A673 (cell line): ENCODE measurements around the gene SLC7A10.

ENCODE experiments used
- EZH2 ChIP-seq: fragments of 200-600 bp; sonication (generic); IDR thresholded peaks from 2 replicates; pipeline ENCODE4 v1.6.1; 2017; ENCODE audit warnings: borderline replicate concordance, low read depth, mild to moderate bottlenecking, mixed read lengths, antibody characterized with exemption, low read length; ENCODE audit not compliant: poor library complexity, severe bottlenecking
- TF ChIP-seq, protein P1 (sequence below): fragments of 300-800, 200-600 bp; sonication (generic); conservative IDR thresholded peaks from 2 replicates; pipeline ENCODE4 v1.5.1; 2017; ENCODE audit warnings: low read depth, mild to moderate bottlenecking, antibody characterized with exemption, low read length, moderate library complexity, mixed read lengths

DNA sequence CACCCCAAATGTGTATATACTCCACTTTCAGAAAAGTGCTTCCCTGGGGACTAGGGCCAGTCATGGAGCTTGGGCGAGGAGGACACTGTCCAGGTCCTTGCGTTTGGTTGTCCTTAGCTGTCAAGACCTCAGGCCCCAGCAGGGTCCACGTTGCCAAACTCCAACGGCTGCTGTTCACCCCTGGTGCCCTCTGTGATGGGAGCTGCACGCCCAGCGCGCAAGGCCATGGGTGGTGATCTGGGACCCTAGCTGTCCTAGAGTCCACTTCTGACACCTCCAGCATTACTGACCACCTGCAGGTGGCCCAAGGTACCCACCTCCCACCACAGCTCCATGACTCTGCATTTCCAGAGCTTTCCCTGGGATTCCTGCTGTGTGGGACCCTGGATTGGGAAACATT, 27.5 kb downstream of the SLC7A10 start:
- TF ChIP-seq, protein P1, sequence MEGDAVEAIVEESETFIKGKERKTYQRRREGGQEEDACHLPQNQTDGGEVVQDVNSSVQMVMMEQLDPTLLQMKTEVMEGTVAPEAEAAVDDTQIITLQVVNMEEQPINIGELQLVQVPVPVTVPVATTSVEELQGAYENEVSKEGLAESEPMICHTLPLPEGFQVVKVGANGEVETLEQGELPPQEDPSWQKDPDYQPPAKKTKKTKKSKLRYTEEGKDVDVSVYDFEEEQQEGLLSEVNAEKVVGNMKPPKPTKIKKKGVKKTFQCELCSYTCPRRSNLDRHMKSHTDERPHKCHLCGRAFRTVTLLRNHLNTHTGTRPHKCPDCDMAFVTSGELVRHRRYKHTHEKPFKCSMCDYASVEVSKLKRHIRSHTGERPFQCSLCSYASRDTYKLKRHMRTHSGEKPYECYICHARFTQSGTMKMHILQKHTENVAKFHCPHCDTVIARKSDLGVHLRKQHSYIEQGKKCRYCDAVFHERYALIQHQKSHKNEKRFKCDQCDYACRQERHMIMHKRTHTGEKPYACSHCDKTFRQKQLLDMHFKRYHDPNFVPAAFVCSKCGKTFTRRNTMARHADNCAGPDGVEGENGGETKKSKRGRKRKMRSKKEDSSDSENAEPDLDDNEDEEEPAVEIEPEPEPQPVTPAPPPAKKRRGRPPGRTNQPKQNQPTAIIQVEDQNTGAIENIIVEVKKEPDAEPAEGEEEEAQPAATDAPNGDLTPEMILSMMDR: no peak
- no peak for TF ChIP-seq EZH2
